Measurements from ENCODE around the gene WIPF3. TPM values are rescaled to one million over a fixed set of nuclear protein-coding genes. Genes with fewer than 3 reads are reported as not detected.
"Not testable (repeated sequence)": the region's sequence is repeated elsewhere in the genome, so short reads cannot be mapped to it uniquely, and the experiment has no call there.

Gene WIPF3
- total RNA-seq, 2 donors from 2014 or later: 1.6 to 2.3 TPM

DNA sequence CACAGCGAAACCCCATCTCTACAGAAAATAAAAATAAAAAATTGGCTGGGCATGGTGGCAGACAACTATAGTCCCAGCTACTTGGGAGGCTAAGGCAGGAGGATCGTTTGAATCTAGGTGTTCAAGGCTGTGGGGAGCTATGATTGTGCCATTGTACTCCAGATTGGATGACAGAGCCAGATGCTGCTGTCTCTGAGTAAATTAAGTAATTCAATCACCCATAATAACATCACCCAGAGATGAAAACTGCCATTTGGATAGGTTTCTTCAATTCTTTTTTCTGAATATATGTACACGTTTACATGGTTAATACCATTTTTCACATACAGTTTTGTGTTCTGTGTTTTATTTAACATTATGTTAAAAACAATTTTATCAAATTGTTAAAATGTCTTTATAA is 79.3 kb downstream of the WIPF3 start:
- TF ChIP-seq CTCF (IDR thresholded peaks at IDR 0.05): no peak
- intact Hi-C loops (cut with DNase I): no loop called here
- Histone ChIP-seq H3K4me1 (peaks cover 4% of the 10 kb centered on the region), H3K36me3 (no peaks in the 10 kb centered on the region), H3K27ac (no peak overlapping the region), H3K9ac (ENCODE audit: low read depth in 2 of 2, low read length in 2 of 2) (no peak overlapping the region), H3K27me3 (no peaks in the 10 kb centered on the region), H3K4me3 (no peak overlapping the region), H3K9me3 (no peaks in the 10 kb centered on the region)
- DNase-seq: no peak

GRCh38 chr7:29886827-29887226 is 80.5 kb downstream of the WIPF3 start:
- Histone ChIP-seq H3K4me3 (no peak overlapping the region), H3K9me3 (no peaks in the 10 kb centered on the region), H3K27ac (no peak overlapping the region), H3K9ac (ENCODE audit: low read depth in 2 of 2, low read length in 2 of 2) (no peak overlapping the region), H3K4me1 (peaks cover 4% of the 10 kb centered on the region), H3K36me3 (no peaks in the 10 kb centered on the region), H3K27me3 (no peaks in the 10 kb centered on the region)
- DNase-seq: no peak
- intact Hi-C loops (cut with DNase I): no loop called here
- no peak for TF ChIP-seq CTCF (IDR thresholded peaks at IDR 0.05)

DNA sequence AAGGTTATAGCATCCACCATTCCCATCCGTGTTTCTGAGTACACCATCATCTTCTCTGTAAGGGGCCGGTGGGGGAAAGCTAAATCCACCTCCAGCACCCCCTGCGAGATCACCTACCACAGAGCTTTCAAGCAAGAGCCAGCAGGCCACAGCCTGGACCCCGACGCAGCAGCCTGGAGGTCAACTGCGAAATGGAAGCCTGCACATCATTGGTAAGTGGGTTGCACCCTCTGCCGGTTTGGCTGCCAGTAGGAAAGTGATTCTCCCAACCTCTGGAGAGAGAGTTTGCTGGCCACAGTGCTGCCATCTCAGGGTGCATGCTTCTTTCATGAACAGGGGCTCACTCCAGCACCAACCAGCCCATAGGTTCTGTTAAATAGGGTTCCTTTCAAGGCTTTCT is 81.7 kb downstream of the WIPF3 start:
- Histone ChIP-seq H3K36me3 (no peaks in the 10 kb centered on the region), H3K9ac (ENCODE audit: low read depth in 2 of 2, low read length in 2 of 2) (no peak overlapping the region), H3K27me3 (no peaks in the 10 kb centered on the region), H3K9me3 (no peaks in the 10 kb centered on the region), H3K4me3 (no peak overlapping the region), H3K27ac (no peak overlapping the region), H3K4me1 (peaks cover 4% of the 10 kb centered on the region)
- TF ChIP-seq CTCF (IDR thresholded peaks at IDR 0.05): no peak
- intact Hi-C loops (cut with DNase I): no loop called here
- DNase-seq: no peak

DNA sequence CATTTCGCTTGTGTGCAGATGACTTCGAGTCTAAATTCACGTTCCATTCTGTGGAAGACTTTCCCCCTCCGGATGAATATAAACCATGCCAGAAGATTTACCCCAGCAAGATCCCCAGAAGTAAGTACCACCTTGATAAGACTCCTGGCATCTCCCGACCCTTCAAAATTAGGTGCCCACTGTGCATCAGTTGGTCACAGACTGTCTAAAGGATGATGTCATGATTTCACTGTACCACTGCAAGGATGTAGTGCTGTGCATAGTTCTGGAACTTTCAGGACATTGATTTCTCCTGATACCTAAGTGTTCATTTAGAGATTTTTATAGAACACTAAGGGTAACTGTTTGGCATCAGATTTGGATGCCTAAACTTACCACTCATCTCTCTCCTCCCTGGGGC is 83.0 kb downstream of the WIPF3 start:
- Histone ChIP-seq H3K36me3 (no peaks in the 10 kb centered on the region), H3K9me3 (no peaks in the 10 kb centered on the region), H3K4me1 (no peaks in the 10 kb centered on the region), H3K27me3 (no peaks in the 10 kb centered on the region), H3K27ac (no peak overlapping the region), H3K4me3 (no peak overlapping the region), H3K9ac (ENCODE audit: low read depth in 2 of 2, low read length in 2 of 2) (no peak overlapping the region)
- TF ChIP-seq CTCF (IDR thresholded peaks at IDR 0.05): no peak
- intact Hi-C loops (cut with DNase I): no loop called here
- DNase-seq: no peak

- Histone ChIP-seq H3K4me3 (no peak overlapping the region), H3K36me3 (no peaks in the 10 kb centered on the region), H3K9me3 (no peaks in the 10 kb centered on the region), H3K4me1 (no peaks in the 10 kb centered on the region), H3K27ac (no peak overlapping the region), H3K27me3 (no peaks in the 10 kb centered on the region), H3K9ac (ENCODE audit: low read depth in 2 of 2, low read length in 2 of 2) (no peak overlapping the region)
- intact Hi-C loops (cut with DNase I): no loop called here
- DNase-seq: no peak
- TF ChIP-seq CTCF (IDR thresholded peaks at IDR 0.05): no peak
These were observed 83.9 kb downstream of the WIPF3 start for GRCh38 chr7:29890251-29890650.

- H3K27ac ChIP-seq; H3K4me3 ChIP-seq; H3K27me3 ChIP-seq; H3K9me3 ChIP-seq; DNase-seq; H3K9ac ChIP-seq (ENCODE audit: low read depth in 2 of 2, low read length in 2 of 2); intact Hi-C loops (cut with DNase I); H3K36me3 ChIP-seq; H3K4me1 ChIP-seq: not testable (repeated sequence)
These were observed 84.5 kb downstream of the WIPF3 start for GRCh38 chr7:29890786-29891185.
